A549 (cell line): Measurements from ENCODE around the gene HASPIN.

Experiments used
- CBX2 ChIP-seq: fragments of 200-600 bp; sonication (generic); IDR thresholded peaks from 2 replicates; pipeline ENCODE4 v1.6.1; 2016; ENCODE audit warnings: low read depth, mild to moderate bottlenecking, borderline replicate concordance
- CBX8 ChIP-seq: fragments of 200-600 bp; sonication (generic); IDR thresholded peaks from 2 replicates; pipeline ENCODE4 v1.6.1; 2016
- CTCF ChIP-seq: fragments of >200 bp; sonication (Bioruptor Twin); formaldehyde crosslinking; IDR thresholded peaks from 3 replicates; pipeline ENCODE4 v1.5.1; 2016
- EP300 ChIP-seq, 2 experiments: fragments of >200 bp; sonication (Bioruptor Twin); formaldehyde crosslinking; IDR thresholded peaks; 2 replicates in 1 of 2; 3 replicates in 1 of 2; pipeline ENCODE4 v1.6.1; 2016 to 2017
- HMGXB4 ChIP-seq: fragments of 250-450 bp; sonication (Bioruptor Pico); IDR thresholded peaks from 2 replicates; pipeline ENCODE4 v1.5.0; 2021; ENCODE audit warnings: mild to moderate bottlenecking, moderate library complexity, borderline replicate concordance
- MYC ChIP-seq: IDR thresholded peaks from 2 replicates; pipeline ENCODE4 v1.6.1; 2012; ENCODE audit warnings: mild to moderate bottlenecking, inconsistent platforms, low read length, improper control_type of control experiment, borderline replicate concordance
- PHF8 ChIP-seq: fragments of 200-600 bp; sonication (generic); IDR thresholded peaks from 2 replicates; pipeline ENCODE4 v1.6.1; 2016; ENCODE audit warnings: low read depth, mild to moderate bottlenecking, antibody characterized with exemption, moderate library complexity, borderline replicate concordance
- RAD21 ChIP-seq, 2 experiments: fragments of >200 bp in 1 of 2; sonication (Bioruptor Twin) in 1 of 2; formaldehyde crosslinking in 1 of 2; IDR thresholded peaks in 1 of 2; conservative IDR thresholded peaks in 1 of 2; 2 replicates in 1 of 2; 3 replicates in 1 of 2; pipeline ENCODE4 v1.6.1; 2012 to 2018; ENCODE audit warnings: inconsistent platforms in 1 of 2
- RNF2 ChIP-seq: fragments of 200-600 bp; sonication (generic); IDR thresholded peaks from 2 replicates; pipeline ENCODE4 v1.6.1; 2016; ENCODE audit warnings: low read depth, mild to moderate bottlenecking, antibody characterized with exemption, moderate library complexity, borderline replicate concordance
- USF2 ChIP-seq: fragments of 450-650 bp; IDR thresholded peaks from 2 replicates; pipeline ENCODE4 v1.6.1; 2014; ENCODE audit warnings: antibody characterized with exemption
- TF ChIP-seq, protein P1 (sequence below): fragments of 200-600 bp; sonication (generic); IDR thresholded peaks from 2 replicates; pipeline ENCODE4 v1.6.1; 2016; ENCODE audit warnings: antibody characterized with exemption, mild to moderate bottlenecking, moderate library complexity

DNA sequence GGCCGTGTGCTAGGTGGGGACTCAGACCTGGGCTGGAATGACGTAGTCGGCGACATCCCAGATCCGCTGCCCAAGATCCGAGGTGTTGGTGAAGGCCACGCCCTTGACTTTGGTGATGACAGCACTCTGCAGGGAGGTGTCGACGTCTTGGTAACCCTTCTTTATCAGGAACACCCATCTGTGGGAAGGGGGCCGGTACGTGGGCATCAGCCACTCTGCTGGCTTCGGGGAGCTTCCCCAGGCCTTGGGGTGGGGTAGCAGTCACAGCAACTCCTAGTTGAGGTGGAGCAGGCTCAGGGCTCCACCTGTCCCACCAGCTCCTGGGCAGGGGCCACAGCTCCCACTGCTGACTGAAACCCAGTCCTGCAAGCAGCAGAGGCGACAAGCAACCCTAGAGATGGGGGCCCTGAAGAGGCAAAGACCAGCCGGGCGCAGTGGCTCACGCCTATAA, 32.1 kb upstream of the HASPIN start:
- TF ChIP-seq EP300 (IDR thresholded peaks at IDR 0.05) (no peak), CTCF (no peak), USF2 (no peak), RNF2 (no peak), HMGXB4 (no peak), PHF8 (no peak), CBX2 (no peak), RAD21 (conservative IDR thresholded peaks at IDR 0.05 in 1 of 2, IDR thresholded peaks at IDR 0.05 in 1 of 2) (no peak), CBX8 (no peak), MYC (no peak)
- TF ChIP-seq, protein P1, sequence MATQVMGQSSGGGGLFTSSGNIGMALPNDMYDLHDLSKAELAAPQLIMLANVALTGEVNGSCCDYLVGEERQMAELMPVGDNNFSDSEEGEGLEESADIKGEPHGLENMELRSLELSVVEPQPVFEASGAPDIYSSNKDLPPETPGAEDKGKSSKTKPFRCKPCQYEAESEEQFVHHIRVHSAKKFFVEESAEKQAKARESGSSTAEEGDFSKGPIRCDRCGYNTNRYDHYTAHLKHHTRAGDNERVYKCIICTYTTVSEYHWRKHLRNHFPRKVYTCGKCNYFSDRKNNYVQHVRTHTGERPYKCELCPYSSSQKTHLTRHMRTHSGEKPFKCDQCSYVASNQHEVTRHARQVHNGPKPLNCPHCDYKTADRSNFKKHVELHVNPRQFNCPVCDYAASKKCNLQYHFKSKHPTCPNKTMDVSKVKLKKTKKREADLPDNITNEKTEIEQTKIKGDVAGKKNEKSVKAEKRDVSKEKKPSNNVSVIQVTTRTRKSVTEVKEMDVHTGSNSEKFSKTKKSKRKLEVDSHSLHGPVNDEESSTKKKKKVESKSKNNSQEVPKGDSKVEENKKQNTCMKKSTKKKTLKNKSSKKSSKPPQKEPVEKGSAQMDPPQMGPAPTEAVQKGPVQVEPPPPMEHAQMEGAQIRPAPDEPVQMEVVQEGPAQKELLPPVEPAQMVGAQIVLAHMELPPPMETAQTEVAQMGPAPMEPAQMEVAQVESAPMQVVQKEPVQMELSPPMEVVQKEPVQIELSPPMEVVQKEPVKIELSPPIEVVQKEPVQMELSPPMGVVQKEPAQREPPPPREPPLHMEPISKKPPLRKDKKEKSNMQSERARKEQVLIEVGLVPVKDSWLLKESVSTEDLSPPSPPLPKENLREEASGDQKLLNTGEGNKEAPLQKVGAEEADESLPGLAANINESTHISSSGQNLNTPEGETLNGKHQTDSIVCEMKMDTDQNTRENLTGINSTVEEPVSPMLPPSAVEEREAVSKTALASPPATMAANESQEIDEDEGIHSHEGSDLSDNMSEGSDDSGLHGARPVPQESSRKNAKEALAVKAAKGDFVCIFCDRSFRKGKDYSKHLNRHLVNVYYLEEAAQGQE: no peak
